AG08396 (cell line): ENCODE results near the gene CD40.
A peak's percentile ranks its signal among the peaks of the same experiment; 100 is the strongest.
"Not testable (repeated sequence)": the region's sequence is repeated elsewhere in the genome, so short reads cannot be mapped to it uniquely, and the experiment has no call there.

Experiments used
- DNase-seq: peaks from one replicate; pipeline ENCODE4 v3.0.0; 2012; ENCODE audit warnings: low spot score, mixed read lengths

Gene CD40

DNA sequence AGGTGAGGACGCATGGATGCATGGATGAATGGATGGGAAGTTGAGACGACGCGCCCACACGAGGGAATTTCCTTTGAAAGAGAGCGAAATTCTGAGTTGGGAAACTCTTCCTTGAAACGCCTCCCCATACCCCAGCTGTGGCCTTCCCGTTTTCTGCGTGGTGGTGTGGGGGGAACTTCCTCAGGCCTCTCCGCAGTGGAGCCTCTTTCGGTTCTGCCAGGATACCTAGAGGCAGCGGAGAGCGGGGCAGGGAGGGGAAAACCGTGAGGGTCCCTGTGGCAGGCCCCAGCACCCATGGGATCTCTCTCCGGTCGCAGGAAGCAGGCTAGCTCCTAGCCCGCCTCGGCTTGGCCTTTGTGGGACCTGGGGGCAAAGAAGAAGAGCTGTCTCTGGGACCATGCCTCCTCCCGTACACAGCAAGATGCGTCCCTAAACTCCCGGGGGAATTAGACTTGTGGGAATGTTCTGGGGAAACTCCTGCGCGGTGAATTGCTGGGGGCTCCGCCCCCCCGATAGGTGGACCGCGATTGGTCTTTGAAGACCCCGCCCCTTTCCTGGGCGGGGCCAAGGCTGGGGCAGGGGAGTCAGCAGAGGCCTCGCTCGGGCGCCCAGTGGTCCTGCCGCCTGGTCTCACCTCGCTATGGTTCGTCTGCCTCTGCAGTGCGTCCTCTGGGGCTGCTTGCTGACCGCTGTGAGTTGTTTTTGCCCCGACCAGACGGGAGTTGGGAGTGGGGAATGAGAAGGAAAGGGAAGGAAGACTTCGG lies at the start of gene CD40:
TSS of gene CD40 (plus strand) at position 611 of the 764 bp plus-strand sequence. CDS start at position 641, 30 bp downstream.
- peak; percentile 80 for DNase-seq

DNA sequence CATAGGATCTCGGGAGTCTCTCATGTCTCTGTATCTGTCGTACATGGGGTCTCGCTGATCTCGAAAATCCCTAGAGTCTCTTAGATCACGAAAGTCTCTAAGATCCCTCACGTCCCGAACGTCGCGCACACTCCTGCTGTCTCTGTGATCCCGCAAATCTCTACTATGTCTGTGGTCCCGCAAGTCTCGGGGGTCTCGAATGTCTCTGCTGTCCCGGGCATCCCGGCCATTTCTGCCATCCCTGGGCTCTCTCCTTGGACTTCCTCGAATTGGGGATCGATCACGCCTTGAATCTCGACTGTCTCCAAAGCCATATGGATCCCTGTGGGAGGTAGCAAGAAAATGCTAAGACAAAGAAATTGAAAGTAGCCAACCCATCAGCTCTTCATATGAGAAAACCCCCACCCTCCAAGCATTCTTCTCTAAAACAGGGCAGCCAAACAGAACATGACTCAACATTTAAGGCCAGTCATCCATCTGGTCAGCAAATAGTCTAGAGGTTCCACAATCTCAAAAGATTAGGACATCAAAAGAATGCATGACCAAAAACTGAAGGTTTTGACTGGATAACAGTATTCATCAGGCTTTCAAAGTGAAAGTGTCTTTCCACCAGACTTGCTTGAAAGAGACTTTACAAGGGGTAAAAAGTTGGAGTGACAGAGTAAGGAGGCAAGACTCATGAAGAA lies 47.8 kb upstream of the CD40 start:
- DNase-seq, result peak; percentile 83

DNA sequence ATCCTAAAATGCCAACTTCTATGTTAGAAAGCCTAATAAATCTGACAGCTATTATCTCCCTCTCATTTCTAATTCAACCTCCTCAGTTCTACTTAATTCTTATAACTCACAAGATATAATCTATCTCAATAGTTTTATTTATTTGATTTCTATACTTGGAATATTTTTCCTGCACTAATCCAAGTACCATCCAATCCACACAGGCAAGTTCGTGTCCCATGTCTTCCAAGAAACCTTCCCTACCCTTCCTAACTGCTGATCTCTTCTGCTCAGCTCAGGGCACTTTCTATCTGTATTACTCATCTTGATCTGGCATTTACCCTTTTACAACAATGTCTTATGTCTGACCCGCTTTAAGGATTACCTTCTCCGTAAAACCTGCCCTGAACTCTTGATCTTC lies 46.5 kb upstream of the CD40 start:
- no peak for DNase-seq

DNA sequence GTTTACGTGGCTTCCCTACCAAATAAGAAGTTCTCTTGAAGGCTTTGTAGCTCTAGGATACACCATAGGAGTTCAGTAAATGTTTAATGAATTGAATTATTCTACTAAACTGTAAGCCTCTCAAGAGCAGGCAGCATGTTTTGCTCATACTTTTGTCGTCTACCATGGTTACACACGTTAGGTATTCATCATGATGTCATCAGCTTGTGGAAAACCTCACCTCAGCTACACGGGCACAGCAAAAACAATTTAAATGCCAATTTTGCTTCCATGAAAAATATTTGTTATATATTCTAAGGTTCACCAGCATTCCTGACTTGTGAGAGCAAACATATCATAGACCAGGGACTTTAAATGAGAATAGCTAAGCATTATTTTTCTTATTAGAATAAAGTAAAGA lies 45.1 kb upstream of the CD40 start:
- no peak for DNase-seq

DNA sequence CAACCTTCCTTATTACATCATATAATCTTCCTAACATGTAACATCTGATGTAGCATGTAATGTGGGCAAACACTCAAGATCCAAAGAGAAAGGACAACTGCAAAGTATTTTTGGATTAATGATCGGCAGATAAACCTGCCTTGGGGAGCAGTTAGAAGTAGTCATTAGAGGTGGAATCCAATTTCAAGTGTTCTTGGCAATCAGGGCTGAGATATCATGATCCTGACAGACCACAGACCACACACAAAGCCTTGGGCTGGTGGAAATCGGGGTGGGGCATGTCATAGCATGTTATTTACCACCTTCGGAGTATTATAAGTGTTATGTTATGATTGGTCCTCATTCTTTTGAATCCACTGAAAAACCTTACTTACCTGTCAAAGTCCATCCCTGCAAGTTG lies 44.7 kb upstream of the CD40 start:
- DNase-seq, result no peak

DNA sequence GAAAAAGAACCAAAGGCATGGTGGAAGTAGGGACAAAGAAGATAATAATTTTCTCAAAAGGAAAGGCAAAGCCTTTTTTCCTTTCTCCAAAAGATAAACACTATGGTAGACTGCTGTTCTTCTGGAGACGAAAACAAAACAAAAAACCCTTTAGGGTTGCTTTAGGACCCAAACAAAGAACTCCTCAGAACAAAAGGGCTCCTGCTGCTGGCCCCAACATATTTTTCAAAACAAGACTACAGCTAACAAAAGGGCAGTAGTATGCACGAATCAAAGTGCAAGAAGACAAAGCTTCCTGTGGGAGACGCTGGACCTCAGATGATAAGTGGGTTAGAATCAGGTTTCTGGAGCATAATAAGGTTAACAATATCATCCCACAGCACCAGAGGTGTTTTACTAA lies 44.1 kb upstream of the CD40 start:
- DNase-seq, result no peak

DNA sequence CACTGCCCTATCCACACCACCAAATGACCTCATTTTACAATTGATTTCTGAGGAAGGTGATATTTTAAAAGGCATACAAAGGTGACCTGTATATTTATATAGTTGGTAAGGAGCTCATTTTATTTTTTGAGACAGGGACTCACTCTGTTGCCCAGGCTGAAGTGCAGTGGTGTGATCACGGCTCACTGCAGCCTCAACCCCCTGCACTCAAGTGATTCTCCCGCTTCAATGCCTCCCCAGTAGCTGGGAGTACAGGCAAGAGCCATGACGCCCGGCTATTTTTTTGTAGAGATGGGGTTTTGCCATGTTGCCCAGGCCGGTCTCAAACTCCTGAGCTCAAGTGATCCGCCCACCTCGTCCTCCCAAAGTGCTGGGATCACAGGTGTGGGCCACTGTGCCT lies 41.3 kb upstream of the CD40 start:
- DNase-seq, result no peak

DNA sequence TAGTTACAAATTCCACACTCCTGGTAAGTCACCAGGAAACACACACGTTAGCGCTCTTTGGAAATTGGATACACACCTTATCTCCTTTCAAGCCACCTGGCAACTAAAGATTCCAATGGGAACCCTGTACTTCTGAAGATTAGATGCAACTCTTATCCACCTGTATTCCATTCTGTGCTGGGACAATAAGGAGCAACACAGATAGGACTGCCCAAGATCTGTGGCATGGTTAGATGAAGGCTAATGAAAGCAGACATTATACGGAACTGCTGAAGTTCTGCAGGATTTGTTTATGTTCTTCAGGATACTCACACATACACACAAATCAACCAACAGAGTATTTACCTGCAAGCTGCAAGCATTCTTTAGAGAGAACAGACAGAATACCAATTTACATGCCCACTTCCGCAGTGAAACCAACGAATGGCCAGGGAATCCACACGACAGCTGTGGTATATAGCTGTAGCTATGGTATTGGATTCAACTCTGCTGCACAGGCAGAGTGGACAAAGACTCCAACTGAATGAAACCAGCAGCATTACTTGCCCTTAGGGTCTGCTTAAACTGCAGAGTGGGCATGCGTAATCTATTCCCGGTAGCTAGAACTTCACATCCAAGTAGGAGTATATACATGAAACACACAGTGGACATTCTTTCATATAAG lies 40.3 kb upstream of the CD40 start:
- no peak for DNase-seq

DNA sequence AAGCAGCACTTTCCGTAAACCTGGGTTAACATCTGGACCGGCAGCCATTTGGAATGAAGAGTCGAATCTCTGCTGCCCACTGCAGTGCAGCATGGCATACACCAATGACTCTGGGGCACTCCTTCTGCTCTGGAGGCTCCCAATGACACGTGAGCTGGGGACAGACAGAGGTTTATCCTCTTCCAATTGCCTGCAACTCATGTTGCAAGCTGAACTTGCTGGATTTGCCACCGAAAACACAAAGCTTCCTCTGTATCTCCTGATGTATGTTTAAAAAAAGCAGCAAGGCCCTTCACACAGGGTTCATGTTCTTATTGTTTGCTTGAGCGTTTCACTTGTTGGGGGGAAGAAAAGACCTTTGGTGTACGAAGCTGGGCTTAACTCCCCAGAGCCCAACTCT lies 39.2 kb upstream of the CD40 start:
- DNase-seq, result no peak

DNA sequence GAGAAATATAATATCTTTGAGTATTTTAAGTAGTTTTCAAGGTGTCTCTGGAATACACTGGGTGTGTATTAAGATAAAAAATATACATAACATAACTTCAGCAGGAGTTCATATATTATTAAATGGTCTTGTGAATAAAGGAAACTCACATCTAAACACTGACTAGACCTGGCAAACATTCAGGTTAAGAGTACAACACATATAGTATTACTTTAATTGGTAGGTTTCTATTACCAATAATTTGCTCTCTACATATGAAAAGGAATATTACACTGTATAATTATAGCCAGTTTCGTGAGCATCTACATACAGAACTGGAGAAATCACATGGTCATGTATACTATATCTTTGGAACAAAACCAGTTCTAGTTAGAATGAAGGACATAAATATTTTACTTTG lies 37.0 kb upstream of the CD40 start:
- DNase-seq, result no peak

DNA sequence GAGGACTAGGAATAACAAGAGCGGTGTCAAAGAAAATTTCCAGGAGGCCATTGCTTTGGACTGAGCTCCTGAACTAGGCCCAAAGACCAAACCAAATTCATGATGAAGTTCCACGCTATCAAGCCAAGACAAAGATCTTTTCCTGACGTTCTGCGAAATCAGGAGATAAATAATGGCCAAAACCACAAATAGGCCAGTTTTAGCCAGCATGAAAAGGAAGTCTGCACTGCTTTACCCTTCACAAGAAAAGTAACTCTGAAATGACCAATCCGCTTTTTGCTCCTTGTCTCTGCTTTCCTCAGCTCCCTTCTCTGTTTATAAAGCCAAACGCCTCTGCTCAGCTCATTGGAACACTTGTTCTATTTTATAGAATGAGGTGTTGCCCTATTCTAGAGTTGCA lies 35.0 kb upstream of the CD40 start:
- no peak for DNase-seq

DNA sequence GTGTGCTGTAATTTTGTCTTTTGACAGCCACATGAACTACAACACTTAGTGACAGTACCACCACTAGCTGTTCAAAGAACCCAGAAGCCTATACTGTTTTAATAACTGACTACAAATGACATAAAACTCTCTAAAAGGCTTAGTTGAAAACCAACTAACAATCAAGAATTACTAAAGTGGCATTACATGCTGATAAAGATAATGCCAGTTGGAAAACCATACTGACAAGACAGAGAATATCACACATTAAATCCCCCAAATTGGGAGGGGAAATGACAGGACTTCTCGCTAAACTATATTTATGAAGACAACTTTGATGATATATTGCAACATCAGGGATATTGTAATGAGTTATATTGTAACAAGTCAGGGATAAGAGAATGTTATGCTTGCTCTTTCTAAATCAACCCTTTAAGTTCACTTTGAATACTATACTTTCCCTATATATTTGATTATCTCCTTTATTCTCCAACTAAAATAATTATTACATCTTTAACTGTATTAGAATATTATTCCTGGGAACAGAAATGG lies 34.5 kb upstream of the CD40 start:
- no peak for DNase-seq

DNA sequence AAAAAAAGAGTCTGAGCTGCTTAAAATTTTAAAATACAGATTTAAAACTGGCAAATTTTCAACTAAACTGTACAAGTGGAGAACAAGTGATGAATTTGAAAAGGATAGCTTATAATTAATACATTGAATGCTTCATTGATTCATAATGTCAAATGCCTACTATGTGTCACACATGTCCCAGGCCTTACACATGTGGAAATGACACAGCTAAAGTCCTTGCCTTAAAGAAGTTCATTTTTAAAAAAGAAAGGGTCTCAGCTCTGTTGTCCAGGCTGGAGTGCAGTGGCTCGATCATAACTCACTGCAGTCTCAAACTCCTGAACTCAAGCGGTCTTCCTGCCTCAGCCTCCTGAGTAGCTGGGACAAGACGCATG lies 33.3 kb upstream of the CD40 start:
- DNase-seq, result no peak

DNA sequence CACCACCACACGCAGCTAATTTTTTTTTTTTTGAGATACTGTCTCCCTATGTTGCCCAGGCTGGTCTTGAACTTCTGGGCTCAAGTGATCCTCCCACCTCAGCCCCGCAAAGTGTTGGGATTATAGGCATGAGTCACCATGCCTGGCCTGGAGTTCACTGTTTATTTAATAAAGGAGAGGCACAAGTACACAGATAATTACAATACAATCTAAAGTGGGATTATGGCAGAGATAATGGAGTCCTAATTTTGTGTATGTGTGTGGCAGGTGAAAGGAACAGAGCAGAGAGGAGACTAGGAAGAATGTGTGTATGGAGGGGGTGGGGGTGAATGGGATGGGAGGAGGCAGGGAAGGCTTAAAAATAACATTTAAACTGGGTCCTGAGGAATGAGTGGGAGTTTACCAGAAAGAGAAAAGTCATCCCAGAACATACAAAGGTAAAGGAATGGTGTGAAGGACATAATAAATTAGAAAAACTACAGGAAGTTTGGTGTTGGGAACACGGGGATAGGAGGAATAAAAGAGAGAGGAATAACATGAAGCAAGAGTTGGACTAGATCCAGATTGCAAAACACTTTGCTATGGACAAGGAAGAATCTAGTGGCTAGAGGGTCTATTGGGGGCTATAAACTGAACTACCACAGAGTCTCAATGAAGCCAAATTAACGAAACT lies 32.8 kb upstream of the CD40 start:
- DNase-seq, result no peak

DNA sequence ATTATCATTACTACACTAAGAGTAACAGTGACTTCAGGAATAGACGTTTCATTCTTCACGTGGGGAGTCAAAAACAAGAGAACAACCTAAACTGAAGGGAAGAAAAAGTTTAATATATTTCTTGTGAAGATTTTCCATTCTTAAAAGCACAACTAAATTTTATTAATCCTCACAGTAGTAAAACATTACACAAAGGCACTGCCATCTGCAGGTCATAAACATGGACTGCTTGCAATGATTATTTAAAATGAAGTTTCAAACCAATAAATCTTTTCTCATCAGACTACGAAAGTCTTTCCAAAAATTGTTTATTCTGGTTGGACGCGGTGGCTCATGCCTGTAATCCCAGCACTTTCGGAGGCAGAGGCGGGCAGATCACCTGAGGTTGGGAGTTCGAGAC lies 31.0 kb upstream of the CD40 start:
- DNase-seq, result peak; percentile 23

DNA sequence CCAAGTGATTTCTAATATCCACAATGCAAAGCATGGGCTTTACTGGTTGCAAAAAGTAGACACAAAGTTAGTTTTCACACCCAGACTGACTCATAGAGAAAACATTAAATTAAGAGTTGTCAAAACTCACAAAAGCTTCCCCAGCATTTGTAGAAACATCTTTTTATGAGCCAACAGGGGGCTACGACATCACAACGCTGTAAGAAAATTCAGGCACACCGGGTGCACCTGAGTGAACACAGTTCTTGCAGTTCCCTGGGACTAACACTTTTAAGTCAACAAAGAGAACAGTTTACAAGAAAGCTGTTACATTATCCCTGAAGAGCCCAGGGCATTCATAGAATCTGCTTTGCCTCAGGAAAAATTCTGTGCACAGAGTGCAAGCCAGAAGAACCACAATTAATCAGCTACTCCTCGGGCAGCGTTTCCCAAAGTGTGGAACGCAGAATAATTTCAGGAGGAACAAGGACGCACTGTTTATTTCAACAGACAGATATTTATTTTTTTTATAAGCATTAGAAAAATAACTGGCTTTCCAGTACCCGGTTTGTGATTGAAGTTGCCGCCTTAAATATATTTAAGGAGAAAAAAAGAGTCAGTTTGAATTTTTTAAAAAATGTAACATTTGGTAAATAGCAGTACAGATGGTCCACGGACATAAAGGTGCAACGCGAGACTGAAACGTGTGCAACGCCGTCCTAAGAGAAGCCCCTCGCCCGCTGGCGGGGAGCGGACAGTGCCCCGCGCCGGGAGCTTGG lies 29.5 kb upstream of the CD40 start:
- peak; percentile 16 for DNase-seq

DNA sequence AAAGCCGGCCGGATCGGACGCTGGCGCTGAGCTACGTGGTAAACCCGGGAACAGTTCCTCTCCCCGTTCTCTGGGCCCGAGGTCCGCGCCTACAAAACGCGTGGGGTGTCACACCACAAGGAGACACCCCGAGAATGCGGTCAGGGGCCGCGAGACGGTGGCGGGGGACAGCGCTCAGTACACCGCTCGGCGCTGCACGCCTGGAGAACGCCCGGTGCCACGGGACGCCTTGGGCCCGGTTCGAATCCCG lies 29.0 kb upstream of the CD40 start:
- no peak for DNase-seq

DNA sequence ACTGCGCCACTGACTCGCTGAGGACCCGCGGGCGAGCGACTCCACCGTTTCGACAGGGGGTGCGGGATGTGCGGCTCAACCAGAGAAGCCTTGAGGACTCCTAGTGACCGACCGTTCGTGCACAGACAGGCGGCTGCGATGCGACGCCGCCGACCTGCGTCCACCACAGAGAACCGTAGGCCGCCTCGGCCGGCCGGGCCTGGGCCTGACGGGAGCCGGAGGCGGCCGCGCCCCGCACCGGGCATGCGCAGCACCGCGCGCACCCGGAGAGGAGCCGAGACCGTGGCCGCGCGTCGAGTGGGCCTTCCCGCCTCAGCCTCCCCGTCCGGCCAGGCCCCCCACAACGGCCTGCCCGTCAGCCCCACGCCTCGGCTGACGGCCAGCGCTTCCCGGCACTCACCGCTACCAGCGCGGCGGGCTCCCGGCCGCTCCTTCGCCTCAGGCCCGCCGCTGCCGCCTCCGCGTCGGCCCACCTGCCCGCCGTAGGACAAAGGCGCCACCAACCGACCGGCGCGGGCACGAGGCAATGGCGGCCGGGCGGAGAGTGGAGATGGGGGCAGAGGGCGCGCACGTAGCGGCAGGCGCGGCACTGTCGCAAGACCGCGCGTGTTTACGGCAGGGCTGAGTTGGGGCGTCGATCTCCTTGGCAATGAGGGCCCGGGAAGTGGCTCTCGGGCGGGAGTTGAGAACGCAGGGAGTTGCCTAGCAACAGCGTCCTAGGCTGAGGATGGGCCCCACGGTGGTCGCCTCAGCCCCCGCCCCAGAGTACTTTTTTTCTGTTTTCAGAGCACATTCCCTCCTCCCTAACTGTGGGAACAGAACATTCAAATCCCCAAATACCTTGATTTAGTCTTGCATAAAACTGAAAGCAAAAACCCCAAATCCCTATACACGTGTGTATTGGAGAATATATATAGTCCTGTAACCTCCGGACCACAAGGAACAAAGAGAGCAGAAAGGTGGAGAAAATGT lies 28.4 kb upstream of the CD40 start, which contains the start of gene NCOA5:
TSS of gene NCOA5 (minus strand) at position 546 of the 972 bp plus-strand sequence. CDS start 10,538 bp downstream, outside the sequence.
- DNase-seq, result peak; percentile 98

DNA sequence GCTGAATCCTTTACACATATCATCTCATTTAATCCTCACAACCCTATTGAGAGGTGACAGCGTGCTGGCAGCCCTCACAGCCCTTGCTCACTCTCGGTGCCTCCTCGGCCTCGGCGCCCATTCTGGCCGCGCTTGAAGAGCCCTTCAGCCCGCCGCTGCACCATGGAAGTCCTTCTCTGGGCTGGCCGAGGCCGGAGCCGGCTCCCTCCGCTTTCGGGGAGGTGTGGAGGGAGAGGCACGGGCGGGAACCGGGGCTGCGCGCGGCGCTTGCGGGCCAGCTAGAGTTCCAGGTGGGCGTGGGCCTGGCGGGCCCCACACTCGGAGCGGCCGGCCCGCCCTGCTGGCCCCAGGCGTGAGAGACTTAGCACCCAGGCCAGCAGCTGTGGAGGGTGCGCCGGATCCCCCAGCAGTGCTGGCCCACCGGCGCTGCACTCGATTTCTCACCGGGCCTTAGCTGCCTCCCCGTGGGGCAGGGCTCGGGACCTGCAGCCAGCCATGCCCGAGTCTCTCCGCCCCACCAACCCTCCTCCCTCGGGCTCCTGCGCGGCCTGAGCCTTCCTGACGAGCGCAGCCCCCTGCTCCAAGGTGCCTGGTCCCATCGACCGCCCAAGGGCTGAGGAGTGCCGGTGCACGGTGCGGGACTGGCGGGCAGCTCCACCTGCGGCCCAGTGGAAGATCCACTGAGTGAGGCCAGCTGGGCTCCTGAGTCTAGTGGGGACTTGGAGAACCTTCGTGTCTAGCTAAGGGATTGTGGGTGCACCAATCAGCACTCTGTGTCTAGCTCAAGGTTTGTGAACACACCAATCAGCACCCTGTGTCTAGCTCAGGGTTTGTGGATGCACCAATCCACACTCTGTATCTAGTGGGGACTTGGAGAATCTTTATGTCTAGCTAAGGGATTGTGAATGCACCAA lies 26.2 kb upstream of the CD40 start:
- DNase-seq, result not testable (repeated sequence)

DNA sequence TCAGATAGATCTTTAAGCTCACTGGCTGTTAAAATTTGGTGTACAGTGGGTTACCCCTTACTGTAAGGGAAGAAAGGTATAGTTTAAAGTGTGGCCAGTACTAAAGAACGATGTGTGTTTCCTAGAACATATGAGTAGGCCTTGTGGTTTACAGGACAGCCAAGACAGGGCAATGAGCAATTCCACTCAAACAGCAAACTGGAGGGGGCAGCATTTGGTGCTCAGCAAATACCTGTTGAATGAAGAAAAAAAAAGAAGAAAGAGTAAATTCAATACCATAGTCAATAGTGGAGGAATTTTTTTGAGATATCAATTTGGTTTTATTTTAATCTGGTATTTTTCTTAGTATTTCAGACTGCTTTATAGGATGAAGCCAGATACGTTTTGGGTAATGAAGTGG lies 24.6 kb upstream of the CD40 start:
- no peak for DNase-seq
